HG02798 (cell line): ENCODE results near the gene ZNF462.

Source experiments
- ATAC-seq: cut with Tn5 transposase; IDR thresholded peaks from one replicate; pipeline ENCODE4 v1.9.1; 2021; ENCODE audit warnings: mild to moderate bottlenecking; ENCODE audit not compliant: unreplicated experiment, poor library complexity

Gene ZNF462

GRCh38 chr9:107046692-107047091 is 183.7 kb downstream of the ZNF462 start:
- ATAC-seq, result peak; percentile 96

- ATAC-seq, result no peak
Observed at GRCh38 chr9:107049046-107049802, 186.3 kb downstream of the ZNF462 start.

- ATAC-seq, result no peak
Observed at GRCh38 chr9:107049803-107050184, 186.8 kb downstream of the ZNF462 start.

GRCh38 chr9:107051392-107051791 is 188.4 kb downstream of the ZNF462 start:
- ATAC-seq, result no peak

DNA sequence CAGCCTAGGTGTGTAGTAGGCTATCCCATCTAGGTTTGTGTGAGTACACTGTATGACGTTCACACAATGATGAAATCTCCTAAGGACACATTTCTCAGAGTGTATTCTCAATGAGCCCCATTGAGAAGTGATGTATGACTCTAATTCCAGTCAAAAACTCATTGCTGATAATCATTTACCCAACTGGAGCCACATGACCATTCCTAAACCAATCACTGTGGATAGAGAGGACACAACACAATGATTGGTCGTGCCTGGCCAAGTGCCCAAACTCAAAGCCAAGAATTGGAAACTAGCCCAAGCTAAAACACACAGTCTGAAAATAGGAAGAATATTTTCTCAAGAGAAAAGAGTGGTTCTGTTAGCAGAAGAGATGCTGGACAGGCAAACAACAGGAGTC is 191.2 kb downstream of the ZNF462 start:
- ATAC-seq, result no peak

GRCh38 chr9:107059220-107059619 is 196.3 kb downstream of the ZNF462 start:
- ATAC-seq, result no peak

DNA sequence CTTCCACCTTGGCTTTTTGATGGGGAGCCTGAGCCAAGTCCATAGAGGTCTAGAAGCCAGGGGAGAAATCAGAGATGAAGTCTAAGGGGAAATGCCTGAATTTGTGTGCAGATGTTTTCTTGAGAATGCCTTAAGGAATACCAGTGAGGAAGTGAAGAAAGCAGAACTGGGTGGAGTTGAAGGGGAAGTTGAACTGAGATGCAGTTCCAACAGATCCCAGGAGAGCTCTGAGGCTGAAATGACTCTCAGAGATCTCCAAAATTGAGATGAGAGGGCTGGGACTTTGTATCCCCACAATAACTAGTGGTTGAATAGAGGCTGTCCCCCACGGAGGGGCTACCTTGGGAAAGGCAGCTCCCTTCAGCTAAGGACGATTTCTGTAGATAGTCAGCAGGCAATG is 197.1 kb downstream of the ZNF462 start:
- no peak for ATAC-seq
